Calu3 (cell line): ENCODE data around the gene IFNA8. TPM values are rescaled to one million over a fixed set of nuclear protein-coding genes. Genes with fewer than 3 reads are reported as not detected.

ENCODE experiments used
- BruUV-seq: library from RNA; stranded (reverse); fragments of 400-500 nt; replicated peaks from 2 replicates; lab custom pipeline; 2021; lab: Mats Ljungman, UMichigan
- CTCF ChIA-PET: fragments of 300-600 bp; sonication (Branson Sonifier 250); formaldehyde crosslinking; loops from one replicate; lab custom pipeline; 2022; ENCODE audit warnings: antibody characterized with exemption; lab: Charles Lee
- DNase-seq: peaks from one replicate; pipeline ENCODE4 v3.0.0; 2022
- H3K27ac Mint-ChIP-seq: one replicate; pipeline ENCODE4 v1.8.0; 2022; ENCODE audit warnings: mixed read lengths; ENCODE audit not compliant: unreplicated experiment
- H3K27me3 Mint-ChIP-seq: one replicate; pipeline ENCODE4 v1.8.0; 2022; ENCODE audit warnings: mixed read lengths; ENCODE audit not compliant: unreplicated experiment
- H3K36me3 Mint-ChIP-seq: one replicate; pipeline ENCODE4 v1.8.0; 2022; ENCODE audit warnings: mild to moderate bottlenecking, moderate library complexity, mixed read lengths; ENCODE audit not compliant: insufficient read depth, unreplicated experiment
- H3K4me1 Mint-ChIP-seq: one replicate; pipeline ENCODE4 v1.8.0; 2022; ENCODE audit warnings: mild to moderate bottlenecking, low read depth, mixed read lengths; ENCODE audit not compliant: unreplicated experiment
- H3K4me3 Mint-ChIP-seq: one replicate; pipeline ENCODE4 v1.8.0; 2022; ENCODE audit warnings: mild to moderate bottlenecking, low read depth, moderate library complexity, mixed read lengths; ENCODE audit not compliant: unreplicated experiment
- H3K9me3 Mint-ChIP-seq: one replicate; pipeline ENCODE4 v1.8.0; 2022; ENCODE audit warnings: low read depth, mixed read lengths; ENCODE audit not compliant: unreplicated experiment
- CTCF ChIP-seq: fragments of 200-600 bp; IDR thresholded peaks from one replicate; pipeline ENCODE4 v1.8.0; 2022; ENCODE audit warnings: antibody characterized with exemption; ENCODE audit not compliant: unreplicated experiment
- intact Hi-C: fragments of 100-400 bp; cut with micrococcal nuclease; formaldehyde crosslinking; loops from one replicate; pipeline ENCODE4 v1.10.0; 2022; ENCODE audit not compliant: unreplicated experiment
- total RNA-seq: library from RNA; stranded (reverse); gene quantifications from 2 replicates; pipeline ENCODE4 v1.2.3, GENCODE V29; 2022

Gene IFNA8
- total RNA-seq, 1 experiment from 2014 or later: not detected

- CTCF ChIA-PET: interaction anchor here (0.6 to 1.6 kb wide), 6 partner anchors 21 to 202 kb away, joined by 3 to 10 read pairs (median 5); no protein-coding TSS in a partner anchor
- intact Hi-C loops: loop anchor here (5.0 kb wide), 1 partner anchor 128 kb away; no protein-coding TSS in a partner anchor
- H3K4me1 Mint-ChIP-seq: no peaks in the 10 kb centered on the region
- H3K36me3 Mint-ChIP-seq: peaks cover 6% of the 10 kb centered on the region
- TF ChIP-seq CTCF: peak; percentile 25
- no peak overlapping the region for H3K27ac Mint-ChIP-seq
- DNase-seq: peak; percentile 16
- H3K4me3 Mint-ChIP-seq: no peak overlapping the region
- no peaks in the 10 kb centered on the region for H3K27me3 Mint-ChIP-seq
- H3K9me3 Mint-ChIP-seq: no peaks in the 10 kb centered on the region
- no TSS peak for BruUV-seq
Measured at GRCh38 chr9:21455320-21455719, 46.4 kb downstream of the IFNA8 start.

Other genes with a start within 250 kb of the IFNA8 start
- gene IFNA21, start 242.5 kb upstream of the IFNA8 start, total RNA-seq: not detected in 2 replicates
- gene IFNA4, start 221.5 kb upstream of the IFNA8 start, total RNA-seq: not detected in 2 replicates
- not detected in 2 replicates for gene IFNA7, start 206.9 kb upstream of the IFNA8 start, total RNA-seq
- gene IFNA10, start 202.0 kb upstream of the IFNA8 start, total RNA-seq: not detected in 2 replicates
- gene IFNA16, start 191.8 kb upstream of the IFNA8 start, total RNA-seq: not detected in 2 replicates
- not detected in 2 replicates for gene IFNA17, start 180.9 kb upstream of the IFNA8 start, total RNA-seq
- gene IFNA14, start 169.1 kb upstream of the IFNA8 start, total RNA-seq: not detected in 2 replicates
- not detected in 2 replicates for gene IFNA5, start 103.8 kb upstream of the IFNA8 start, total RNA-seq
- 15.8 and 16.8 TPM in 2 replicates for gene KLHL9, start 73.7 kb upstream of the IFNA8 start, total RNA-seq
- not detected in 2 replicates for gene IFNA6, start 58.2 kb upstream of the IFNA8 start, total RNA-seq
- gene IFNA13, start 41.1 kb upstream of the IFNA8 start, total RNA-seq: not detected in 2 replicates
- gene IFNA2, start 23.7 kb upstream of the IFNA8 start, total RNA-seq: not detected in 2 replicates
- gene IFNA1, start 31.3 kb downstream of the IFNA8 start, total RNA-seq: not detected in 2 replicates
- gene IFNE, start 73.2 kb downstream of the IFNA8 start, total RNA-seq: 8.3 and 8.4 TPM in 2 replicates